SIG-M5 treated with dmso at 0.1 percent for 504 hours (cell line): ENCODE data around the gene CACNA2D3.
"Not testable (repeated sequence)": the region's sequence is repeated elsewhere in the genome, so short reads cannot be mapped to it uniquely, and the experiment has no call there.

ENCODE experiments used
- DNase-seq: peaks from one replicate; lab custom pipeline; 2025; ENCODE audit not compliant: unreplicated experiment; lab: John Stamatoyannopoulos, UW

The CACNA2D3 gene

DNA sequence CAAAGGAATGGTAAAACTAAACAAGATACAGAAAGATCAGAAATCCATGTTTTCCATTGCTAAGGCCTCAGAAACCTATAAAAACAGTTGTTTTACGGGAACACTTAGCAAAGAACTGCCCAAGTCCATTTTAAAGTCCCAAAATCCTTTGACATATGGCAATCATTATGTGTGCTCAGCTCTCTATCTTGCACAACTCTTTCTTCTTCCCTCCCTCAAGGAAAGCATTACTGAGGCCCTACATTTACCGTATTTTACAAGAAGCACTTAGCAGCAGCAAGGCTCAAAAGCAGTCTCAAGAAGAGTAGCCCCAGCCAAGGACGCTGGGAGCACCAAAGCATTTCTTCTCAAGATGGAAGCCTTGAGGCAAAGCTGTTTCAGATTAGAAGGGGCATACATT is 975.1 kb downstream of the CACNA2D3 start:
- no peak for DNase-seq

DNA sequence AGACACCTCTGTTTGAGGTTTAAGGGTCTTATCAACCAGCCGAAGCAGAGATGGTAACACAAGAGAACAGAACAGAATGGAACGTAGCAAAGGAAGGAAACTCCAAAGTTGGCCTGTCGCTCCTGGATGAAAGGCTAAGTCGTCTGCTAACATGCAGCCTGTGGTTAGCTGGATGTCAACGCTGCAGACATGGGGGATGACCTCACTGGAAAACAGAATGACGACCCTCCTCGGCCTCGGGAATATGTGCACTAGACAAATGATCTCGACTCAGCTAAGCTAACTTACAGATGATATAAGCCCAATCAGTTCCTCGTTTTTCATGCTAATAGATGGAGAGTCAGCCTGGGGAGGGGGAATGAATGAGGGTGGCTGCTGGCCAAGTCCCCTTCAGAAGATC is 983.3 kb downstream of the CACNA2D3 start:
- DNase-seq: no peak

DNA sequence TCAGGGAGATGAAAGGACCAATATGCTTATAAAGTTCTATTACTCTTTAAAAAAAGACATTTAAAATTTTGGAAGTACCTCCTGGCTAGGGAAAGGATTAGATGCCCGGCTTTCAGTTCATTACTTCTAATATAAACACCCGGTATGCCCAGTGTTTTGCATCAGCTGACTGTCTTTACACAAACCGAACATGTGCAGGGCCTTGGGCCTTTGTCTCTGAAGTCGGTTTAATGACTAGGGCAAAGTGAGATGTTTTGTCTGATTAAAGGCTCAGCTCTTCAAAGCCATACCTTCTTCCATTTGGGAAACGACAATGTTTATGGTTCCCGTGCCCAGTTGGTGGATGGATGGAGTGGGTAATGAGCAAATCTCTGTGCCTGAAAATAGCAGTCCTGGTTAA is 984.8 kb downstream of the CACNA2D3 start:
- DNase-seq: no peak

- DNase-seq: not testable (repeated sequence)
These were observed 989.6 kb downstream of the CACNA2D3 start for GRCh38 chr3:55111906-55112305.

DNA sequence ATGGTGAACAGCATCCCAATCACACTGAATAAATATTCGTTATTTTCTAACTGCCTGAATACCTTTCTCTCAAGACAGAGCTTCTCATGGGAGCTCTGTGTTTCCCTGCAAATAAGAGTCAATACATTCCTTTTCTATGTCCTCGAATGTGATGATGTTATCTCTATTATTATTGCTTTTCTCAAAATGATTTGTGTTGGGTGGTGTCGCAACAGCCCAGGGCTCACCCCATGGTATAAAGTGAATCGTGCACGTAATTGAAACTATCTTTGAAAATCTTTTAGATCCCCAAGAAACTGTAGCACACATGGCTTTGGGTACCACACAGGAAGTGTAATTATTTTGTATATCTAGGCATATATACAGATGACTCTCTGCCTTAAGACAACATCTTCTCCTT is 996.1 kb downstream of the CACNA2D3 start:
- DNase-seq: no peak

- no peak for DNase-seq
These were observed 996.9 kb downstream of the CACNA2D3 start for GRCh38 chr3:55119268-55119667.

DNA sequence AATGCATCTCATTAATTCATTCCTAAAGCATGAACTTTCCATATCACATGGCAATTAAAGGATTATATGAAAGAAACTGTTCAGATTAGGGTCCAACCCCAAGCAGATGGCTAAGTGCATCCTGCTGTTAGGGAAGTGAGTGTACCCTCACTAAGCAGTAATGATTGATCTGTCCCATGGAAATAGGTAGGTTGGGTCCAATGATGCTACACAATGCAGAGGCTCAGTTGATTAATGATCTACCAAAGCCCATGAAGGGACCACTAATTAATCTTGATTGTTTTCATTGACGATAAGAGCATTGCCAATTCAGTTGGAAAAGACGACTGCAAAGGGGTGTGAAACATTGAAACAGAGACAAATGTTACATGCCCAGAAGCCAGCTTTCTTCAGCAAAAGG is 1000.0 kb downstream of the CACNA2D3 start:
- DNase-seq: no peak
